ENCODE measurements around the gene CXCL14. TPM values are rescaled to one million over a fixed set of nuclear protein-coding genes. Genes with fewer than 3 reads are reported as not detected.
A peak's percentile ranks its signal among the peaks of the same experiment; 100 is the strongest.

The CXCL14 gene, protein sequence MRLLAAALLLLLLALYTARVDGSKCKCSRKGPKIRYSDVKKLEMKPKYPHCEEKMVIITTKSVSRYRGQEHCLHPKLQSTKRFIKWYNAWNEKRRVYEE
- polyA plus RNA-seq (ENCODE audit: insufficient read length in 4 of 4): 10 to 100 TPM; 18.0 to 45.3 (median 38.3) TPM

DNA sequence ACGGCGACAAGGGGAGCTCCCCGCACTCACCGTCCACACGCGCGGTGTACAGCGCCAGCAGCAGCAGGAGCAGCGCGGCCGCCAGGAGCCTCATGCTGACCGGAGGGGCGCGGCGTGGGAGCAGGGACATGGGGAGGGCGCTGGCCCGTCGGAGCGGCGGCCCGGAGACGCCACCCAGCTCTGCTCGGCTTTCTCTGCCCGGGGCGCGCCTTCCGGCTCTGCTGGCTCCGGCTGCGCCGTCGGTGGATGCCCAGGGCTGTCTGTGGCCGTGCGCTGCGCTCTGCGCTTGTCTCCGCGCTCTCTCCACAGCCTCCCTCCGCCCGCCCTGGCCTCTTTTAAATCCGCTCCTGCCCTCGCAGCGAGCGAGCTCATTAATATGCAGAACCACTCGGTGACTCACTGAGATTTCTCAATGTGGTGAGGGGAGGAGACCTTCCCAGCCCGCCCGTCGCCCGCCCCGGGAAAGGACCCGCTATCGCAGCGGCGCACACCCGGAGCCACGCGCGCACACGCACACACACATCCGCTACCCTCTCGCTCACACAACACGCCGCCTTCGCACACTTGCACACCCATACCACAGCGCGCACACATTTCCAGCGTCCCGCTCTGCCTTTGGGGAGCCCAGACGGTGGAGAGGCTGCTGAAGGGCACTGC lies at the start of gene CXCL14:
CXCL14 (minus strand) TSS at position 307 of the 657 bp plus-strand sequence; CDS start at position 94, 213 bp downstream.
- no peak for DNase-seq (ENCODE audit: low read depth in 4 of 4, low spot score in 3 of 4)

DNA sequence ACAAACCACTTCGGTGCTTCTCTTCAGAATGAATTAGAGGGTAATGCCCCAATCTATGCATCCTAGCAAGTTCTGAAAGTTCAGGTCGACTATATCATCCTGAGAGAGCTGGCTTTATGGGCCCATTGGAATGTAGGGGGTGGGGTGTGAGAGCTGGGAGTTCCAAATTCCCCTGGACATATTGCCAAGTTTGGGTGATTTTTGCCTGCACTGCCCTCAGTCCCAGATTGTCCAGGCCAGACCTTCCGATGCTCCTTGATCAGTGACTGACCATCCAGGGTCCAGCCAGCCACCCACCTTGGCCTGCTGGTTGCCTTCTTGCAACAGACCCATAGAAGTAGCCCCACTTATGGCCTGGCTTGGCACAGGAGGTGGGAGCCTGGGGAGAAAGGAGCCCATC lies 47.8 kb upstream of the CXCL14 start:
- DNase-seq (ENCODE audit: low read depth in 4 of 4, low spot score in 3 of 4): no peak

DNA sequence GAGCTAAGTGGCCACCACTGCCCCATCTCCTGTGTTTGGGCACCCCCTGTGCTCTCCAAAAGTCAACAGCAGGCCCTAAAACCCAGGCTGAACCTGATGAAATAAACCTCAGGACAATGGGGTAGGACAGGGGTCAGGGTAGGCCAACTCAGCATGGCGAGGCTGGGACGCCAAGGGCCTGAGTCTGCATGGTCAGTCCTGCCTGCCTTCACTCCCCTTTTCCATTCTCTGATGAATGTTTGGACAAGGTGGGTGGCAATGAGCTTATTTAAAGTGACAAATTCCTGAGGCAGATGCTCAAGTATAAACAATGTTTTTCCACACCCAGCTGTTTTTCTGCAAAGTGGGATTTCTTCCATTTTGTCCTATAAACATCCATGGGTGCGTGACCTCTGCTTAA lies 47.2 kb upstream of the CXCL14 start:
- no peak for DNase-seq (ENCODE audit: low read depth in 4 of 4, low spot score in 3 of 4)

DNA sequence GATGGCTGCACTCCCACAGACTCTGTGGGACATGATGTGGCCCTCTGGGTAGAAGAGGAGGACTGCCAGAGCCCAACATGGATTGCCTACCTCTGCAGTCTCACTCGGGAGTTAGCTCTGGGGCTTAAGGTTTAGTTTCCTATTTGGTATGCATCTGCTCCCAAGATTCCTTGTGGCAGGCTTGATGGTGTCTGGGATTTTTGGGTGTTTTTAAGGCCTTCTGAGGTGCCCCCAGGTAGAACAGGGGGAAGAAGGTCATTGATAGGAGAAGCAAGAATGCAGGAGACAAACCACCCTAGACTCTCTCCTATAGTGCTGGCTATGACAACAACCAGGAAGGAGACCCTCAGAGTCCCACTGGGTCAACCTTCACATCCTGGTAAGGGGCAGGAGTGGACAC lies 46.7 kb upstream of the CXCL14 start:
- no peak for DNase-seq (ENCODE audit: low read depth in 4 of 4, low spot score in 3 of 4)

DNA sequence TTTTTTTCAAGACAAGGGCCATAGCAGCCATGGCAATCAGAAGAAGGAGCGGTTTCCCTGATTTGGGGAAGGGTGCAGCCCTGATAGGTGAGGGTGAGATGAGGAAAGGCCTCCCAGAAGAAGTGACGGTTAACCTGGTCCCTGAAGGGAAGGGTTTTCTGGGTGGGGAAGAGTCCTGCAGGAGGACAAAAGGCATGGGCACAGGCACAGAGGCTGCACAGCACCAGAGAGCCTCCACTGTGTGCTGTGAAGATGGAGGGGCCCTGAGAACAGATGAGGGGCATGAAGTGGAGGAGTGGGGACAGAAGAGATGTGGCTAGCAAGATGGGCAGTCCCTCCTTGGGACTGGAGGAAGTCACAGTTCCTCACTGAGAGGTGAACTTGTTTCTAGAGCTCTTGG lies 46.3 kb upstream of the CXCL14 start:
- DNase-seq (ENCODE audit: low read depth in 4 of 4, low spot score in 3 of 4): no peak

DNA sequence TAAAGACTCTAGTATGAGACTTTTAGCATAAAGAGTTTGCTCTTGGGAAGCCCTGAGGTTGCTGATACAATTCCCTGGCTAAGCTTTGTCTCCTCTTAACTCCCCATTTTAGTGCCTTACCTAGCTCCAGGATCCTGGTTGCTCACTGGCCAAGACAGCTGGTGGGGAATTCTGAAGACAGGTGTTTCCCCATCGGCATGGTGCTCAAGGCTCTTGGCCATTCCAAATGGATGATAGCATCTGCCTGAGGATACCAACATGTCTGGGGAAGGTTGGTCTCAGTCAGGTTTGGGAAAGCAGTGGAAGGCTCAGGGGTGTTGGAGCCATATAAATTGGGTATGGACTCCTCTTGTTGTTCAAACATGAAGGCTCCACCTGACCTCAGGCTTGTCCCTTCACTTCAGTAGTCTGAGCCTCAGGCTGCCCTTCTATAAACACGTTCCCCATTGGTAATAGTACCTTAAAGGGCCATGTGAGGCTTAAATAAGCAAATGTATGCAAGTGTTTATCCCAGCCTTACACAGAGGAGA lies 44.5 kb upstream of the CXCL14 start:
- DNase-seq (ENCODE audit: low read depth in 4 of 4, low spot score in 3 of 4): no peak

DNA sequence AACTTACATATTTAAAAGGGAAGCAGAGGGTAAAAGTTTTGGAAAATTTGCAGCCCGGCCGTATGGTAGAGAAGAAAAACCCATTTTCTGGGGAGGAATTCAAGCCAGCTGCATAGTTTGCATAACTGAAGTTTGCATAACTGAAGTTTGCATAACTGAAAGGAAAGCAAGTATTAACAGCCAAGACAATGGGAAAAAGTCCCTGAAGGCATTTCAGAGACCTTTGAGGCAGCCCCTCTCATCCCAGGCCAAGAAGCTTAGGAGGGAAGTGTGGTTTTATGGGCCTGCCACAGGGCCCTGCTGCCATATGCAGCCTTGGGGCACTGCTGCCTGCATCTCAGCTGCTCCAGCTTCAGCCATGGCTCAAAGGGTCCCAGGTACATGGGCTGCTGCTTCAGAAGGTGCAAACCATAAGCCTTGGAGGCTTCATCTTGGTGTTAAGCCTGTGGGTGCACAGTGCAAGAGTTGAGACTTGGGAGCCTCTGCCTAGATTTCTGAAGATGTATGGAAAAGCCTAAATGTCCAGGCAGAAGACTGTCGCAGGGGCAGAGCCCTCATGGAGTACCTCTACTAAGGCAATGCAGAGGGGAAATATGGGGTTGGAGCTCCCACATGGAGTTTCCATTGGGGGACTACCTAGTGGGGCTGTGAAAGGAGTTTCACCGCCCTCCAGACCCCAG lies 36.9 kb upstream of the CXCL14 start:
- no peak for DNase-seq (ENCODE audit: low read depth in 4 of 4, low spot score in 3 of 4)

DNA sequence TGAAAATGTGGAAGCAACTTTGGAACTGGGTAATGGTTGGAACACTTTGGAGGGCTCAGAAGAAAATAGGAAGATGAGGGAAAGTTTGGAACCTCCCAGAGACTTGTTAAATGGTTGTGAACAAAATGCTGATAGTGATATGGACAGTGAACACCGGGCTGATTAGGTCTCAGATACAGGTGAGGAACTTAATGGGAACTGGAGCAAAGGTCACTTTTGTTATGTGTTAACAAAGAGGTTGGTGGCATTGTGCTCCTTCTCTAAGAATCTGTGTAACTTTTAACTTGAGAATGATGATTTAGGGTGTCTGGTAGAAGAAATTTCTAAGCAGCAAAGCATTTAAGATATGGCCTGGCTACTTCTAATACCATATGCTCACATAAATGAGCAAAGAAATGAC lies 36.4 kb upstream of the CXCL14 start:
- no peak for DNase-seq (ENCODE audit: low read depth in 4 of 4, low spot score in 3 of 4)

DNA sequence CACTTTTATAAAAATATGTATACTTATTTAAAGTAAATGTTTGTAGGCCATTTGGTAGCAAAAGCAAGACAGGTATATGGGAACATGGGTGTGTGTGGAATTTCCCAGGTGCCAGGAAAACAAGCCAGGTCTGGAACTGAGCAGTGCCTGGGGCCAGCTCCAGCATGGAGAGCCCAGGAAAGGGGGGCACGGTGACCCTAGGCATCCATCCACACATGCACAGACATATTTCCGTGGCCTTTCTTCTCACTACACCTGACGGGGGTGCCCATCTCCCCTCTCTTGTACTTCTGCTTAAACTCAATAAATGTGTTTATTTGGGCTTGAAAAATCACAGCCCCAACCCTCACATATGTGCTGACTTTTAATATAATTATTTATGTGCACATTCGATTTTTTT lies 31.2 kb upstream of the CXCL14 start:
- no peak for DNase-seq (ENCODE audit: low read depth in 4 of 4, low spot score in 3 of 4)

DNA sequence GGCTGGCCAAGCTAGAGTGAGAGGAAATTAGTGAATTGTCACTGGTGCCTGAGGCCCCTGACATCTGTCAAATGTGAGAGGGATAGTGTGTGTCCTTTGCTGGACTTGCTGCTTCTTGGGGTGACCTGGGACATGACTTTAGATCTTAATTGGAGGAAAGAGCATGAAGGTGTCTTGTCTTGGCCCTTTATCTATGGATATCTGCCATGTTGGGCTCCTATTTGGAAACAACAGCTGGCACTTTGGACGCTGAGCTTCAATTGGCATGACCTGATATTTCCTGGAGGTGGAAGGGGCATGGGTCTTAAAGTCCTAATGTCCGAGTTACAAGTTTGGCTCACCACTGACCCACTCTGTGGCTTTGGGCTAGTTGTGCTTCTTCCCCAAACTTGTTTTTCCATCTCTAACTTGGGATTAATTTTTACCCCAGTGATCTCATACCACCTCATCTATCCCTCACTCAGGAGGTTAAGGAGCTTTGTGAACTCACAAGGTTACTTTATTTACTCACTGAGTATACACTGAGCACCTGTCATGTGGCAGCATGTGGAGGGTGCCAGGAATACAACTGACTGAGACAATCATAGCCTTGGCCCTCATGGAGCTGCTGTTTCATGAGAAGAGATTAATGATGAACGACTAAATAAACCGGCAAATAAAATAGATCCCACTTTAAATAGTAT lies 30.1 kb upstream of the CXCL14 start:
- no peak for DNase-seq (ENCODE audit: low read depth in 4 of 4, low spot score in 3 of 4)

DNA sequence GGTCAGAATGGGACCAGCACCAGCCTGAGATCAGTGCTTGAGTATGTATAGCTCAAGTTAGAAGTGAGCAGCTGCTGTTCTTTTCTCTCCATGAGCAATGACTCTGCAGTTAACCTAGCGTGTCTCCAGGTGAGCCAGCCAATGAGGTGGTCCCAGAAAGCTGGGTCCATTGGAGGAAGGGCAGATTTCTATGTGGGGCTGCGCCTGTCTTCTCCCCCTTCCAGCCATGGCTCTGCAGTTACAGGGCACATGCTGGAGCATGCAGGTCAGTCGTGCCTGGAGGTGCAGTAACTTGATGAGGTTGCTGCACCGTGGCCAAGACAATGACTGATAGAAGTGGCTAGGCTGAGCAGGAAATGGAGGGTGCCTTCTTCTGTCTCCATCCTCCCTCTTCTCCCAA lies 29.6 kb upstream of the CXCL14 start:
- no peak for DNase-seq (ENCODE audit: low read depth in 4 of 4, low spot score in 3 of 4)

DNA sequence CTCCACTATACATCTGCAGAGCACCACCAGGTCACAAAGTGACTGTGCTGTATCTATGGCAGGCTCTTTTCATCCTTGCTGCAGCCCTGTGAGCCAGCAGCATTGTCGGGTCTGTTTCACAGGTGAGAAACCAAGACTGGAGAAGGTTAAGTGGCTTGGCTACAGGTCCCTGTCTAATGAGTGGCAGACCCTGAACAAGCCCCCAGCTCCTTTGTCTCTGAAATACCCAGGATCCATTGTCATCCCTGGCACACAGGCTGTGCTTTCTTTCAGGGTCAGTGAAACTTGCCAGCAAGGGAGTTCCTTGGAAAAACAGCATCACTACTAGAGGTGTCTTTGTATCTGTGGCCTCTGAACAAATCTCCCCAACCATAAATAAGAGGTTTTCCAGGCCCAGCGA lies 27.6 kb upstream of the CXCL14 start:
- no peak for DNase-seq (ENCODE audit: low read depth in 4 of 4, low spot score in 3 of 4)

DNA sequence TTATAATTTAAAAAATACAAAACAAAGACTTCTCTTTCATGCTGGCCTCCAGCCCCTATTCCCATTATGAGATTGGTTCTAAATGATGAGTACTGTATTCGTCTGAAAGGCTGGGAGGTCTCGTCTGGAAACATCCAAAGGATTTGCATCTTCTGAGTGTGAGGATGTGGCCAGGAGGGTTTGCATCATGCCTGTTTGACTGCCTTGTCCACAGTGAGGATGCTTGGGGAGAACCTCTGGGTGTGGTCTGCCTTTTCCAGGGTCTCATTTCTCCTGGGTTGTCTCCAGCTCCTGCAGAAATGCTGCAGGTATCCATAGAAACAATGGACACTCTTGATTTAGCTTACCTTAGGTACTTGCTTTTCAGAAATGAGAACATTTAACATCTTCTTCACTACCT lies 26.4 kb upstream of the CXCL14 start:
- DNase-seq (ENCODE audit: low read depth in 4 of 4, low spot score in 3 of 4): no peak

DNA sequence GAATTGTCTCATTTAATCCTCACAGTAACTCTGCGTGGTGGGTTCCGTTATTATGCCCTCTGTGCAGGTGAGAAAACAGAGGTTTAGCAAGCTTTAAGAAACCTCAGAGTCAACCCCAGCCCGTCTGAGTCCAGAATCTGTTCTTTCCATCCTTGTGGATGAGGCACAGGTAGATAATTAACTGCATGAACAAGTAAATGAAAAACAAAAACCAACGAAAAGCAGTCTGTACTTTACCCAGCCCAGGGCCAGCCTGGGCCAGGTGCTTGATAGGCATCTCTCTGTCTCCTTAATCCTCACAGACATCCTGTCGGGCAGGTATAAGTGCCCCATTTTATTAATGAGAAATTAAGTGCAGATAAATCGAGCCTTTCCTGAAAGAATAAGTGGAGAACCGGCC lies 25.3 kb upstream of the CXCL14 start:
- peak in 1 of 4 donors; percentile 8 for DNase-seq (ENCODE audit: low read depth in 4 of 4, low spot score in 3 of 4)

DNA sequence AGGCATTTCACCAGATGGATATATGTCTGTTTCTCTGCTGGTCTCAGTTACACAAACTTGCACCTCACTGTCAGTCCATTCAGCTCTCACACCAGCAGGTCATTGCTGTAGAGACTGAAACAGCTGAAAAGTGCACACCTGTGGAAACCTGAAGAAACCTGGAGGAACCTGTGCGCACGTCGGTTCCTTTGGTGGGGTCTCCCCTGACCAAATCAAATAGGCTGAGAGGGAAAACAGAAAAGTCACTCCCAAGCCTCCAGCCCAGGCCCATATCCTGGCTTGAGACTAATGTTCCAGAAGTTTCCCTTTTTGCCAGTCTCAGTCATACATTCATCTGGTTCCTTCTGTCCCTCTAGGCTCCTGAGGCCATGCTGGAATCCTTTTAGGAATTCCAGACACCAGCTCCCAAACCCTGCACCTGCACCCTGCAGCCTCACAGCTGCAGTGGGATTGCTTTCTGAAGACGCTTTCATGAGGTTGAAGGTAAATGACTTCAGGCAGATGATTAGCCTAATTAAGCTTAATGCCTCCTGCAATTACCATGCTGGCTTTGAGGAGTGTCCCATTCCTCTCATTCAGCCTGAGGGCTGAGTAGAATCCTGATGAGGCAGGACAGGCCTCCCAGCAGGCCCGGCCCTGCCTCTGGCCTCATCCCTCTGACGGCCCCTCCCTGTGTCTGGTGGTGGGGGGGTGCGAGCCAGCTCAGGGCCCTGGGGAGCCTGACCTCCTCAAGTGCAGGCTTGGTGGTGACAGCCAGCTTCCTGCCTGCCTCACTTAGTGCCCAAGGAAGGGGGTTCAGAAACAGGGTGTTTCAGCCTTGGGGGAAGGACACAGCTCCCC lies 24.3 kb upstream of the CXCL14 start:
- DNase-seq (ENCODE audit: low read depth in 4 of 4, low spot score in 3 of 4): no peak

DNA sequence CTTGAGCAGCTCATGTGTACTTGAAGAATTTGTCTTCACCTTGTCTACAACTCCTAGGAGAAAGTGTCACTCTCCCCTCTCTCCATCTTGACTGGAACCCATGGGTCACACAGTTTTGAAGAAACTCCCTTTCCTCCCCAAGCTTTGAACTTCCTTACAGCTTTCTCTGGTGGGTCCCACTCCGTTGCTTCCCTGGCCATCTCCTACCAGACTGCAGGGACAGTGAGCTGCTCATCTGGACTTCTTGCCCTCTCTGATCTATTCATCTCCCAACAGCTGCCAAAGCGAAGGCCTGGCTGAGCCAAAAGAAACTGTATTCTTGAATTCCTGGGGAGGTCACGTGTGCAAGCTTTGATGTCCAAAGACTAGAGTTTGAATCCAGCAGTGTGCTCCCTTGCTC lies 22.7 kb upstream of the CXCL14 start:
- no peak for DNase-seq (ENCODE audit: low read depth in 4 of 4, low spot score in 3 of 4)

DNA sequence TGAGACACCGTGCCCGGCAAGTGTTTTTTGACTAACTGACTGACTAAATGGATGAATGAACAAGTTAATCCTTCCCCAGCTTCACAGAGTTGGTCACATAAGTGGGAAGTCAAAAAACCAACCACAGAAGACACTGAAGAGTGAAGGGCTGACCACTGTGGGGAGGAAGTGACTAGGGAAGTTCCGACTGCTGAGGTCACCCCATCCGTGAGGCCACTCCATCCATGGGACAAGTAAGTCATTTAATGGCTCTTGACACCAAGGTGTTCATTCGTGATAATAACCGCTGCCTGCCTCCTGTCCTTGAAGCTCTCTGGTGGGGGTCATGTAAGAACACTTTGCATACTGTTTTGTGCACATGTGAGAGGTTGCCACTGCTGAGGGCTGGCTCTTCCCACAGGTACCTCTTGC lies 22.2 kb upstream of the CXCL14 start:
- no peak for DNase-seq (ENCODE audit: low read depth in 4 of 4, low spot score in 3 of 4)

DNA sequence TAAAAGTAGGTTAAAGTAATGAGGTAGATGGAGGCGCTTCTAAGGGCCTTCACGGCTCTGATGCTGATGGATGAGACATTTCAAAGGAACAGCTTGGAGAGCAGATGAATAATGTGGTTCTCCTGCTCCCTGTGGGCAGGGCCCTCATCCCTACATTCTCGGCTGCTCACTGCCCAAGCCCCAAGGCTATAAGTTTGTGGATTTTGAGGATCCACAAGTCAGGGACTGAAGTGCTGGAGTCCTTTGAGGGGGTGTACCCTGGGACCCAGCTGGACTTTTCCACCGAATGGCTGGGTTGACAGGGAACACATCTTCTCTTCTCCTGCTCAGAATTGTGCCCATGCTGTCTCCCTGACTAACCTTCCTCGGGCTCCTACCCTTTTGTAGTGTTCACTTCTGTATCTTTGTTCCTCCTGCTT lies 21.4 kb upstream of the CXCL14 start:
- no peak for DNase-seq (ENCODE audit: low read depth in 4 of 4, low spot score in 3 of 4)

DNA sequence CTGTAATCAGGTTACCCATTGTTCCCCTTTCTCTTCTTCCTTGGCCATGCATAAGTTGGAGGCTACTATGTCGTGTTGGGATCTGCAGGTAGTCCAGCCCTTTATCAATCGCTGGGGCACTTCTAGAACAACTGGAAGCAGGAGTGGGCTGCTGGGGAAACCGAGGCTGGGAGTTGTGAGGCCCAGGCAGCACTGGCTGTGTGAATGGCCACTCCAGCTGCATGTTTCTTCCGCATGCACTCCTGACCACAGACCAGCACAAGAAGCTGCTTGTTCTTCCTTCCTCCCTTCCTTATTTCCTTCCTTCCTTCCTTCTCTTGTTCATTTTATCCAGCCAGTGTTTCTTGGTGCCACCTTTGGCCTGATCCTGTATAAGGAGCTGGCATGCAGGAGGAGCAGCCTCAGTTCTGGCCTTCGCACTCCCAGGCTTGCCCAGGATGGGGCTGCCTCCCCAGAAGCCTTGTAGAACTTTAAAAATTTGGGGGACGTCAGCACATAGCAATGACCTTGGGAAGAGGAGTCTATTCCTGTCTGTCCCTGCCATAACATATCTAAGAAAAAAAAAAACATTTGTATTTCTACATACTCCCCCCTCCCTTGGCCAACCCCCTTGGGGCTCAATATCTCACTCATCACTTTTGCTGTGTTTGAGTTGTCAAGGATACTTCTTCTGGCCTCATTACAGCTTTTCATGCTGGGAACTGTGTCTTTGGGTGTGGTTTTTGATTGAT lies 20.8 kb upstream of the CXCL14 start:
- no peak for DNase-seq (ENCODE audit: low read depth in 4 of 4, low spot score in 3 of 4)

Data from right renal pelvis (tissue), 4 donors.